Endometrial microvascular endothelial cells (primary cell): ENCODE results near the gene BICRAL. TPM values are rescaled to one million over a fixed set of nuclear protein-coding genes. Genes with fewer than 3 reads are reported as not detected.
"Not testable (repeated sequence)": the region's sequence is repeated elsewhere in the genome, so short reads cannot be mapped to it uniquely, and the experiment has no call there.

Experiments used
- in situ Hi-C: cut with HindIII; loops from 2 replicates; pipeline ENCODE4 v1.10.0; 2017; ENCODE audit warnings: low sequenced_read_pairs, low pct_unique_long_range_greater_than_20kb; ENCODE audit errors: inconsistent ontology term
- total RNA-seq: library from RNA; depleted of rRNA; stranded (reverse); fragments of >200 nt; gene quantifications from one replicate; pipeline ENCODE4 v1.2.3, GENCODE V29; 2015; ENCODE audit errors: inconsistent ontology term

The BICRAL gene
- total RNA-seq, 1 donor from 2014 or later: 3.9 TPM

DNA sequence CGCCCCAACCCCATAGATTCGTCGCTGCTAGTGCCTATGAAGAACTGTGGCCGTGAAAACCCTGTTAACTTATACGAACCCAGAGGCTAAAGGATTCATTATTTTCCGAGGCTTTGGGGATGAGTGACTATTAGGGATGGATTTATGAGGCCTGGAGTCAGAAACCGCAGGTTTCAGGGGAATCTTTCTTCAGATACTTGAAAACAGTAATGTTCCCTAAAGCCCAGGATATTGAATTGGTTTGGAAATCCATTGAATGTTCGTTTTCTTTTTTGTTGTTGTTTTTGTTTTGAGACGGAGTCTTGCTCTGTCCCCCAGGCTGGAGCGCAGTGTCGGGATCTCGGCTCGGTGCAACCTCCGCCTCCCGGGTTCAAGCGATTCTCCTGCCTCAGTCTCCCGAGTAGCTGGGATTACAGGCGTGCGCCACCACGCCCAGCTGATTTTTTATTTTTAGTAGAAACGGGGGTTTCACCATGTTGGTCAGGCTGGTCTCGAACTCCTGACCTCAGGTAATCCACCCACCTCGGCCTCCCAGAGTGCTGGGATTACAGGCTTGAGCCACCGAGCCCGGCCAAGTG lies 98.5 kb downstream of the BICRAL start:
- in situ Hi-C loops: not testable (repeated sequence)

DNA sequence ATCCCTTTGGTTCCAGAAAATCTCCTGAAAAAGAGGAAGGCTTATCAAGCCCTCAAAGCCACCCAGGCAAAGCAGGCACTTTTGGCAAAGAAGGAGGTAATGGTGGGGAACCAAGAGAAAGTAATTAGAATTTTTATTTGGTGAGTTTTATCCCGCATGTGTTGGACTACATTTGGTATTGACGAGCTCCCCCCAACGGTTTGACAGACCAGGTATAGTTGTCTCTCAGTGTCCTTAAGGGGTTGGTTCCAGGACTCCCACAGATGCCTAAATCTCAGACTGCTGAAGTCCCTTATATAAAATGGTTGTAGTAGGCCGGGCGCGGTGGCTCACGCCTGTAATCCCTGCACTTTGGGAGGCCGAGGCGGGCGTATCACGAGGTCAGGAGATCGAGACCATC lies 99.0 kb downstream of the BICRAL start:
- in situ Hi-C loops: not testable (repeated sequence)

DNA sequence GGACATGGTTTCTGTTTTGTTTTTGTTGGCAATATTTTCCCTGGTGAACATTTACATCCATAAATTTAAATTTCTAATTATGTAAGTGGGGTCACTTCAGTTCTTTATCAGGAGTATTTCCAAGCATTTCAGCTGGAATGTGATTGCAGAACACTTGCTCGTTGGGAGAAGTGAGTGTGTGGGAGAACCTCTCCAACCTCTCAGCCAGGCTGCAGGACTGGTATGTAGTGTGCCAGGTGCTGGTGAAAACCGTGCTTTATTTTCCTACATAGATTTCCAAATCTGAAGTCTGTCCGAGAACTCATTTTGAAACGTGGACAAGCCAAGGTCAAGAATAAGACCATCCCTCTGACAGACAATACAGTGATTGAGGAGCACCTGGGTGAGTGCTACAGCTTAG lies 103.8 kb downstream of the BICRAL start:
- in situ Hi-C loops: no loop called here

DNA sequence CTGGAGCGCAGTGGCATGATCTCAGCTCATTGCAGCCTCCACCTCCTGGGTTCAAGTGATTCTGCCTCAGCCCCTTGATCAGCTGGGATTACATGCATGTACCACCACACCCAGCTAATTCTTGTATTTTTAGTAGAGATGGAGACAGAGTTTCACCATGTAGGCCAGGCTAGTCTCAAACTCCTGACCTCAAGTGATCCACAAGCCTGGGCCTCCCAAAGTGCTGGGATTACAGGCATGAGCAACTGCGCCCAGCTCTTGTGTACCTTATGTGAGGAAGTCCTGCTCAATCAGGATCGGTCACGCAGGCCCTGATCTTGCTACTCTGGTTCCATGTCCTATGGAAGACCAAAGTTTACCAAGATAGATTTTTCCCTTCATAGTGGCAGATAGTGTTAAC lies 106.3 kb downstream of the BICRAL start:
- in situ Hi-C loops: not testable (repeated sequence)

DNA sequence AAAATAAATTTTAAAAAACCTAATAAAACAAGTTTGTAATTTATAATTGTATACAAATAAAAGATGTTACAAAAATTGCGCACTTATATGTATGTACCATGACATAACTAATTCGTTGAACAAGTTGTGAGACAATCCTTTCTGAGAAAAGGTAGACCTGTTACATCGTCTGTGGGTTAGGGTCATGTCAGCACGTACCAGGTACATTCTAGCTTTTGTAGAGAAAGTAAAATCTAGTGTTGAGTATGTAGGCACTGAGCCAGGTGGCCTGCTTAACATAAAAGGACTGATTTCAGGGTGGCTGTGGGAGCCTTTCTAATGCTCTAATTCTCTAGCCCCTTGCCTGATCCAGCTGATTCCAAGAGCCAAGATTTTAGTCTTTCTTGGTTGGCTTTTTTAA lies 108.0 kb downstream of the BICRAL start:
- in situ Hi-C loops: no loop called here

DNA sequence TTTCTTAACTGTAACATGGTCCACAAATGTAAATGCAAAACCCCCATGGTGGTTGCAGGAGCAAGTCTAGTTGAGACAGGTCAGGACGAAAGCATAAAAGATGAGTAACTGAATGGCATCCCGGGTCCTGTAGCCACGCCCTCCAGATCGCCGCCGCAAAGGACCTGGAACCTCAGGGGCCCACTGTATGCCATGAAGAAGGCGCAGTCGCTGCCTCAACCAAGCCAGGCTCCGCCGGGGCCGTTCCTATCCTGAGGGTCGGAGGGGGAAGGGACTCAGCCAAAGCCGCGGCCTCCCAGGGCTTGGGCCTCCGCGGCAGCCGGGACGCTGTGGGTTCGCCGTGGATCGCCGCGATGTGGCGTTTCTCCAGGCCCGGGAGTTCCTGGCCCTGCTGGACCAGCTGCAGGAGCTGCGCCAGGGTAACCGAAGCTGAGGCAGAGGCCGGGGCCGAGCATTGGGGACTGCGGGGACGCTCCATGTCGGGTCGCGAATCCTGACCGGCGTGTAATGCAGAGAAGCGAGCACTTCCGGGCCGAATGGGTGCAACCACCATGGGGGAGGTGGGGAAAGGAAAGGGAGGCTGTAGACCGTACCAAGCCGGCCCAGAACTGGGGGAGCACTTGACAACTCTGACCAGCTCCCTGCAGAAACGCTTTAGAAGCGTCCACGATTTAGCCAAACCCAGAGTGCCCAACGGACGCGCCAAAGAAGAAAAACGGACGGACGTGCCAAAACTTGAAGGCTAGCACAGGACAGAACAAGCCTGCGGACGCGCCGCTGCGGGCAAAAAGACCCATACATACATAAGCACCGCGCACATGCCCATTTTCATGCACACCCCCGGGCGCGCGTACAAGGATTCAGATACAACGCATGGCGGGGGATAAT lies 108.7 kb downstream of the BICRAL start:
- in situ Hi-C loops: no loop called here

DNA sequence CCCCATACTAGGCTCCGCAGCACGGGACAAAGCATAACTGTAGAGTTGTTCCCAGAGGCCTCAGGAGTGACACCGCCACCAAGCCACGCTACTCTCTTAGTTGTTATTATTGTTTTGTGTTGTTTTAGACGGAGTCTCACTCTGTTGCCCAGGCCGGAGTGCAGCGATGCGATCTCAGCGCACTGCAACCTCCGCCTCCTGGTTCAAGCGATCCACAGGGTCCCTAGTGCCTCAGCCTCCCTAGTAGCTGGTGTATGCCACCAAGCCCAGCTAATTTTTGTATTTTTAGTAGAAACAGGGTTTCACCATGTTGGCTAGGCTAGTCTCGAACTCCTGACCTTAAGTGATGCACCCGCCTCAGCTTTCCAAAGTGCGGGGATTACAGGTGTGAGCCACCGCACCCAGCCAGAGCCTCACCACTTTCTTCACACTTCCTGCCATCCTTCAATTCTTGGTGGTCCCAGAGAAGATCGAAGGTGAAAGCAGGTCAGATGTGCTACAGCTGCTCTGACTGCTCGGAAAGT lies 109.4 kb downstream of the BICRAL start:
- in situ Hi-C loops: no loop called here

DNA sequence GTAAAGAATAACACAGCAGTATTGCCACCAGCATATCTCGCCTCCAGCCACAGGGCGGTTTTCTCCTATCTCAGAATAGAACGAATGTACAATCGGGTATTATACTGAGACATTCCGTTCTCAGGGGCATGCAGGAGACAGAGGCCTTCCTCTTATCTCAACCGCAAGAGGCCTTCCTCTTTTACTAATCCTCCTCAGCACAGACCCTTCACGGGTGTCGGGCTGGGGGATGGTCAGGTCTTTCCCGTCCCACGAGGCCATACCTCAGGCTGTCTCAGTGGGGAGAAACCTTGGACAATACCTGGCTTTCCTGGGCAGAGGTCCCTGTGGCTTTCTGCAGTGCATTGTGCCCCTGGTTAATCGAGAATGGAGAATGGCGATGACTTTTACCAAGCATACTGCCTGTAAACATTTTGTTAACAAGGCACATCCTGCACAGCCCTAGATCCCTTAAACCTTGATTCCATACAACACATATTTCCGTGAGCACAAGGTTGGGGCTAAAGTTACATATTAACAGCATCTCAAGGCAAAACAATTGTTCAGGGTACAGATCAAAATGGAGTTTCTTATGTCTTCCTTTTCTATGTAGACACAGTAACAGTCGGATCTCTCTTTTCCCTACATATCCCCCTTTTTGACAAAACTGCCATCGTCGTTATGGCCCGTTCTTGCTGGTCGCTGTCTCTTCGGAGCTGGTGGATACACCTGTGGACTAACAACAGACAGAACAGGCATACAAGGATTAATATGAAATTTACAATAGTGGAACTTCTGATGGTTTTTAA lies 112.4 kb downstream of the BICRAL start:
- in situ Hi-C loops: not testable (repeated sequence)

- in situ Hi-C loops: no loop called here
These were observed 114.4 kb downstream of the BICRAL start for GRCh38 chr6:42896178-42896719.

- in situ Hi-C loops: no loop called here
These were observed 117.1 kb downstream of the BICRAL start for GRCh38 chr6:42898891-42899361.

DNA sequence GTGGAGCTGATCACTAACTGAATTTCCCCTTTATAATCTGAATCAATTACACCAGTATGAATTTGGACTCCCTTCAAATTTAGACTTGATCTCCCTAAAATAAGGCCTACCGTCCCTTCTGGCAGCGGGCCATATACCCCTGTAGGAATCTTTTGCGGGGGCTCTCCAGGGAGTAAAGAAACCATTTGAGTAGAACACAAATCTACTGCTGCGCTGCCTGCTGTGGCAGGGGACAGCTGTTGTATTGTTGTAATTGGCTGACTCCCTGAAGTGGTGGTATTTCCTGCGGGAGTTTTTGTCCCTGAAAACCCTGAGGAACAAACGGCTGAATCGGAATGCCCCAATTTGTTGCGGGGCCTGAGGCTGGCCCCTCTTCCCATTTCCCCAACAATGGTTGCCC lies 118.0 kb downstream of the BICRAL start:
- in situ Hi-C loops: no loop called here

- in situ Hi-C loops: no loop called here
These were observed 119.7 kb downstream of the BICRAL start for GRCh38 chr6:42901538-42901957.

GRCh38 chr6:42902429-42903263 lies 120.8 kb downstream of the BICRAL start:
- in situ Hi-C loops: not testable (repeated sequence)

GRCh38 chr6:42904467-42904866 lies 122.6 kb downstream of the BICRAL start:
- in situ Hi-C loops: no loop called here

GRCh38 chr6:42907336-42907735 lies 125.5 kb downstream of the BICRAL start:
- in situ Hi-C loops: no loop called here

DNA sequence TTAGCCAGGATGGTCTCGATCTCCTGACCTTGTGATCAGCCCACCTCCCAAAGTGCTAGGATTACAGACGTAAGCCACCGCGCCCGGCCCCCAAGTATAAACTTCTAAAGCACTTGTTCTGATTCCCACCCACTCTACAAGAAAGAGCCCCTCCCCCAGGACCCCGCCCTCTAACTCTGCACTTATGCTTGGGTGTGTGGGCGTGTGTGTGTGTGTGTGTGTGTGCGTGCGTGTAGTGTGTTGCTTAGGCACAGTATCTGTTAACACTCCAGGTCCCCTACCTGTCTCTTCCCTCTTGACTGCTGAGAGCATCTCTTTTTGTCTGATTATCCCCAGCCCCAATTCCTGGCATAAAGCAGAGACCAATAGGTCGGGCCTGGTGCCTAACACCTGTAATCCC lies 128.0 kb downstream of the BICRAL start:
- in situ Hi-C loops: no loop called here

DNA sequence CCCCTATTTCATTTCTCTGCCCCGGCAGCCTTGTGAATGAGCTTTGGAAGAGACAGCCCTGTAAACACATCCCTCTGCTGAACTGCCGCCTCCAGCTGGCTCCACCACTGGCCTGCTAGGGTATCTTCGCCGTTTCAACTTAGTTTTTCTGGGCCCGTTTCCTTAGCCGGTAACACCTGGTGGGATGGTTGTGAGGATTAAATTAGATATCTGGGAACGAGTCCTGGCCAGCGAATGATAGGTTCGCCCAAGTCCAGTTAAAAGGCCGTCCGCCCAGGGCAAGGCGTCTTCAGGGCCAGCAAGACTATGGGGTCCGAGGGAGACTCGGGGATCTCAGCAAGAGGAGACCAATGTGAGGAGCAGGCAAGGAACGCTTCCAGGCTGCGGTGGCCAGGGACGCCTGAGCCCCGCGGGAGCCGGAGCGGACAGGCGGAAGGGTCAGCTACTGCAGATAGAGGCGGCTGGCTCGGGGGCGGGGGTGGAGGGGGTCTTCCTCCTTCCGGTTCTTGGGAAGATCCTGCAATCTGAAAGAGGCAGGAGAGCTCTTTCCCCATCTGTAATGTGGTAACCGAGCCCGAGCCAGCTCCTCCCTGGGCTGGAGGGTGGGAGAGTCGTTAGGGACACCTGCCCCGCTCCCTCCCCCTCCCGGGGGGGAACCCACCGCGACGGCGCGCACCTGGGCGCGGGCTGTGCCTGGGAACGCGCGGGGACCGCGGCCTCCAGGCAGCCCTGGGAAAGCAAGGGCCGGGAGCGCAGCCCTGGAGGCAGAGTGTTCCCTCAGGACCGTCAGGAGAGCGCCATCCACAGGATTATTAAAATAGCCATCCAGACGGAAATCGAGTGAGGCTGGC lies 129.5 kb downstream of the BICRAL start:
- in situ Hi-C loops: no loop called here
